ENCODE data around the gene ZNF524. TPM values are rescaled to one million over a fixed set of nuclear protein-coding genes. Genes with fewer than 3 reads are reported as not detected.
"Not testable (repeated sequence)": the region's sequence is repeated elsewhere in the genome, so short reads cannot be mapped to it uniquely, and the experiment has no call there.

ZNF524 gene
- total RNA-seq, 2 donors from 2014 or later: 30.2 to 54.8 TPM

DNA sequence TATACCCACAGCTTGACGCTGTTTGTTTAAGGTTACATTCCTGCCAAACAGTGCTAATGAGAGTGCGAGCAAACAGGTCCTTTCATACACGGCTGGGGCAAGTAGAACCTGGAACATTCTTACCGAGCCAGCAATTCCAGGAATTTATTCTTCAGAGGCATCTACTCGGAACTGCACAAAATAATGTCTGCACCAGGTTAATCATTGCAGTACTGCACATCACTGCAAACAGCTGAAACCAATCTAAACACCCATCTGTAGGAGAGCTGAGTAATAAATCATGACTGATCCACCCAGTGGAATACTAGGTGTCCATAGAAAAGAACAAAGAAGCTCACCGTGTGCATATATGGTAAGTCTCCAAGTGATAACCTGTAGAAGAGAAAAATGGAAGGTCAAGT lies 18.3 kb upstream of the ZNF524 start:
- no peak for DNase-seq (ENCODE audit: low spot score)
- Histone ChIP-seq H3K27ac (peak overlapping the region; percentile 61 to 88), H3K4me3 (peak overlapping the region in 1 of 2 donors; percentile 86), H3K4me1 (replicated peaks) (peaks cover 14% of the 10 kb centered on the region), H3K27me3 (replicated peaks; ENCODE audit: insufficient read depth) (no peaks in the 10 kb centered on the region), H3K9me3 (no peaks in the 10 kb centered on the region), H3K36me3 (peaks cover 0 to 7% of the 10 kb centered on the region in 2 donors)
- TF ChIP-seq POLR2AphosphoS5 (IDR thresholded peaks at IDR 0.05): no peak
- TF ChIP-seq, protein P1, sequence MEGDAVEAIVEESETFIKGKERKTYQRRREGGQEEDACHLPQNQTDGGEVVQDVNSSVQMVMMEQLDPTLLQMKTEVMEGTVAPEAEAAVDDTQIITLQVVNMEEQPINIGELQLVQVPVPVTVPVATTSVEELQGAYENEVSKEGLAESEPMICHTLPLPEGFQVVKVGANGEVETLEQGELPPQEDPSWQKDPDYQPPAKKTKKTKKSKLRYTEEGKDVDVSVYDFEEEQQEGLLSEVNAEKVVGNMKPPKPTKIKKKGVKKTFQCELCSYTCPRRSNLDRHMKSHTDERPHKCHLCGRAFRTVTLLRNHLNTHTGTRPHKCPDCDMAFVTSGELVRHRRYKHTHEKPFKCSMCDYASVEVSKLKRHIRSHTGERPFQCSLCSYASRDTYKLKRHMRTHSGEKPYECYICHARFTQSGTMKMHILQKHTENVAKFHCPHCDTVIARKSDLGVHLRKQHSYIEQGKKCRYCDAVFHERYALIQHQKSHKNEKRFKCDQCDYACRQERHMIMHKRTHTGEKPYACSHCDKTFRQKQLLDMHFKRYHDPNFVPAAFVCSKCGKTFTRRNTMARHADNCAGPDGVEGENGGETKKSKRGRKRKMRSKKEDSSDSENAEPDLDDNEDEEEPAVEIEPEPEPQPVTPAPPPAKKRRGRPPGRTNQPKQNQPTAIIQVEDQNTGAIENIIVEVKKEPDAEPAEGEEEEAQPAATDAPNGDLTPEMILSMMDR (IDR thresholded peaks at IDR 0.05): no peak
- TF ChIP-seq POLR2A (IDR thresholded peaks at IDR 0.05): no peak
- intact Hi-C loops (cut with DNase I): loop anchor here (5.0 kb wide), 1 partner anchor 65 kb away; no protein-coding TSS in a partner anchor
- whole genome bisulfite sequencing: 8% methylated on average over 6 of the region's 6 CpGs

DNA sequence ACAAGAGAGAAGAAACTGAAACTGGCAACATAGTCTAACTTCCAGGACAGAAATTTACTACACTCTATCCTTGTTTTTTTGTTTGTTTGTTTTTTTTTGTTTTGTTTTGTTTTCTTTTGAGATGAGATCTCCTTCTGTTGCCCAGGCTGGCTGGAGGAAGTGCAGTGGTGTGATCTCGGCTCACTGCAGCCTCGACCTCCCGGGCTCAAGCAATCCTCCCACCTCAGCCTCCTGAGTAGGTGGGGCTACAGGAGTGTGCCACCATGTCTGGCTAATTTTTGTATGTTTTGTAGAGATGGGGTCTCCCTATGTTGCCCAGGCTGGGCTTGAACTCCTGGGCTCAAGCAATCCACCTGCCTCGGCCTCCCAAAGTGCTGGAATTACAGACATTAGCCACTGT lies 17.8 kb upstream of the ZNF524 start:
- not testable (repeated sequence) for H3K27me3 ChIP-seq (replicated peaks; ENCODE audit: insufficient read depth); H3K4me3 ChIP-seq; DNase-seq (ENCODE audit: low spot score); H3K9me3 ChIP-seq; H3K36me3 ChIP-seq
- 61% methylated on average over 4 of the region's 4 CpGs for WGBS
- Histone ChIP-seq H3K27ac (peak overlapping the region; percentile 61 to 88), H3K4me1 (replicated peaks) (peaks cover 18% of the 10 kb centered on the region)
- intact Hi-C loops (cut with DNase I): loop anchor here (5.0 kb wide), 1 partner anchor 65 kb away; no protein-coding TSS in a partner anchor

DNA sequence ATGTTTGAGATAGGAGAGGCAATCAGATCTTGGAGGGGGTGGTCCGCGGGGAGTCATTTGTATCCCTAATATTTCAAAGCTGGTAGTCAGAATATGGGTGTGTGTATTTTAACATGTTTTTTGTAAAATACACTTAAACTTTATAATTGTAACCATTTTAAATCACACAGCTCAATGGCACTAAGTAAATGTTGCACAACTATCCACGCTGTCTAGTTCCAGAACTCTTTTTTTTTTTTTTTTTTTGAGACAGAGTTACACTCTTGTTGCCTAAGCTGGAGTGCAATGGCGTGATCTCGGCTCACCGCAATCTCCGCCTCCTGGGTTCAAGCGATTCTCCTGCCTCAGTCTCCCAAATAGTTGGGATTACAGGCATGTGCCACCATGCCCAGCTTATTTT lies 16.2 kb upstream of the ZNF524 start:
- 80% methylated on average over 8 of the region's 8 CpGs for WGBS
- H3K4me1 ChIP-seq (replicated peaks): peaks cover 18% of the 10 kb centered on the region

DNA sequence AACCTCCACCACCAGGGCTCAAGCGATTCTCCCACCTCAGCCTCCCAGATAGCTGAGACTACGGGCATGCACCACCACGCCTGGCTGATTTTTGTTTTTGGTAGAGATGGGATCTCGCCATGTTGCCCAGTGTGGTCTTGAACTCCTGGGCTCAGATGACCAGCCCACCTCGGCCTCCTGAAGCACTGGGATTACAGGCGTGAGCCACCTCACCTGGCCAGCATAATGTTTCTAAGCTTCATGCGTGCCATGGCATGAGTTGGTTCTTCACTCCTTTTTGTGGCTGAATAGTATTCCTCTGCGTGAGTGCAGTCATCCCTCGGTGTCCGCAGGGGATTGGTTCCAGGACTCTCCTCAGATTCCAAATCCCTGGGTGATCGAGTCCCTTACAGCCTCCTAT lies 15.2 kb upstream of the ZNF524 start:
- Histone ChIP-seq H3K9me3 (no peaks in the 10 kb centered on the region), H3K27me3 (replicated peaks; ENCODE audit: insufficient read depth) (no peaks in the 10 kb centered on the region)

More for the DNA sequence above, 16.2 kb upstream of the ZNF524 start:
- not testable (repeated sequence) for H3K36me3 ChIP-seq; H3K4me3 ChIP-seq; DNase-seq (ENCODE audit: low spot score); H3K27me3 ChIP-seq (replicated peaks; ENCODE audit: insufficient read depth); H3K9me3 ChIP-seq; H3K27ac ChIP-seq
- intact Hi-C loops (cut with DNase I): loop anchor here (5.0 kb wide), 1 partner anchor 67 kb away; no protein-coding TSS in a partner anchor

DNA sequence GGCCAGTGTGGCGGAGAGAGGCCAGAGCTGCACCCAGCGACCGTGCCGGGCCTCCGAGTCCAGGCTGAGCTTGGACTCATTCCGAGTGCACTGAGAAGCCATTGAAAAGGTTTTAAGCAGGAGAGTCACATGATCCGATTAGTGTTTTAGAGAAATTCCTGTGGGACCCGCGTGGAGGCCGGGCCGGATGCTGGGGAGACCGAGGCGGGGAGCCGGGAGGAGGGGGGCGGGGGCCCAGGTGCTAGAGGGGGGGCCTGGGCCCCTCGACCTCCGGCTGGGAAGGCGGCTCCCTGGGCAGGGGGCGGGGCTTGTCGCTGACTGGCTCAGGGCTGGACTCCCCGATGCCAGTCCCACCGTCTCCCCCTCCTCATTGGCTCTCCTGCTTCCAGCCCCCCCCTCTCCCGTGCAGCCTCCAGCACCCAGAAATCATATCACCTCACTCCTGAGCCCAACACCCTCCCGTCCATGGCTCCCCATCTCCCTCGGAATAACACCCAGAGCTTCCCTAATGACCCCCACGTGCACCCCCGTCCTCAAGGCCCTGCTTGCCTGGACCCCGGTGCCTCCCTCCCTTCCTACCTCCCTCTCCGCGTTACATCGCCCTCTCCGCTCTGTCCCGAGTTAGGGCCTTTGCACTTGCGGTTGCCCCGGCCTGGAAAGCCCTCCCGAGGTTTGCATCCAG lies 14.3 kb upstream of the ZNF524 start:
- Histone ChIP-seq H3K4me1 (replicated peaks) (peaks cover 14% of the 10 kb centered on the region), H3K4me3 (peak overlapping the region; percentile 17 to 20), H3K27ac (peak overlapping the region; percentile 58 to 66), H3K27me3 (replicated peaks; ENCODE audit: insufficient read depth) (no peaks in the 10 kb centered on the region), H3K36me3 (no peaks in the 10 kb centered on the region), H3K9me3 (no peaks in the 10 kb centered on the region)
- peak; percentile 65 for DNase-seq (ENCODE audit: low spot score)
- intact Hi-C loops (cut with DNase I): no loop called here
- WGBS: 3% methylated on average over 34 of the region's 36 CpGs
- no peak for TF ChIP-seq POLR2A (IDR thresholded peaks at IDR 0.05)
- TF ChIP-seq, protein P1 (IDR thresholded peaks at IDR 0.05): no peak
- TF ChIP-seq POLR2AphosphoS5 (IDR thresholded peaks at IDR 0.05): no peak

More for the DNA sequence above, 15.2 kb upstream of the ZNF524 start:
- intact Hi-C loops (cut with DNase I): loop anchor here (5.0 kb wide), 1 partner anchor 68 kb away; no protein-coding TSS in a partner anchor
- no peak for DNase-seq (ENCODE audit: low spot score)
- 79% methylated on average over 11 of the region's 11 CpGs for whole genome bisulfite sequencing
- no peak for TF ChIP-seq POLR2A (IDR thresholded peaks at IDR 0.05)
- TF ChIP-seq, protein P1 (IDR thresholded peaks at IDR 0.05): no peak
- TF ChIP-seq POLR2AphosphoS5 (IDR thresholded peaks at IDR 0.05): no peak
- H3K4me1 ChIP-seq (replicated peaks): peaks cover 14% of the 10 kb centered on the region
- H3K36me3 ChIP-seq: no peaks in the 10 kb centered on the region
- H3K4me3 ChIP-seq: no peak overlapping the region
- no peak overlapping the region for H3K27ac ChIP-seq

Measured in prostate gland (tissue), 2 donors.